Natural killer cell (primary cell): Measurements from ENCODE around the gene CAMK2N1. TPM values are rescaled to one million over a fixed set of nuclear protein-coding genes. Genes with fewer than 3 reads are reported as not detected.
A peak's percentile ranks its signal among the peaks of the same experiment; 100 is the strongest.

Source experiments
- ATAC-seq, 3 donors: fragments of 150-1000 bp in 2 of 3; fragments of 200-7000 bp in 1 of 3; cut with Tn5 transposase; 1 replicate in 1 of 3; 2 replicates in 2 of 3; pipeline ENCODE4 v1.10.0; 2021; ENCODE audit warnings: mild to moderate bottlenecking in 2 of 3, moderate library complexity in 2 of 3
- DNase-seq, 2 donors: peaks; one replicate each; pipeline versions ENCODE4 v3.0.0 to v3.0.0-alpha.2; 2013 to 2021; ENCODE audit warnings: mixed read lengths in 1 of 2
- H3K27ac ChIP-seq: one replicate; pipeline ENCODE4 v1.5.1; 2013; ENCODE audit warnings: mild to moderate bottlenecking, low read length
- H3K27me3 ChIP-seq: one replicate; pipeline ENCODE4 v1.6.1; 2013; ENCODE audit warnings: low read length; ENCODE audit not compliant: control insufficient read depth, insufficient read depth
- H3K36me3 ChIP-seq: one replicate; pipeline ENCODE4 v1.6.1; 2013; ENCODE audit warnings: low read length; ENCODE audit not compliant: control insufficient read depth, insufficient read depth
- H3K4me1 ChIP-seq: one replicate; pipeline ENCODE4 v1.6.1; 2013; ENCODE audit warnings: low read length; ENCODE audit not compliant: control insufficient read depth, insufficient read depth
- H3K4me3 ChIP-seq: one replicate; pipeline ENCODE4 v1.5.1; 2013; ENCODE audit warnings: low read length
- H3K9me3 ChIP-seq: one replicate; pipeline ENCODE4 v1.6.1; 2013; ENCODE audit warnings: low read length; ENCODE audit not compliant: control insufficient read depth, insufficient read depth
- H3K27ac Mint-ChIP-seq, 2 donors: one replicate each; pipeline ENCODE4 v1.8.0; 2022; ENCODE audit warnings: mild to moderate bottlenecking in 2 of 2, mixed read lengths in 2 of 2, moderate library complexity in 1 of 2
- H3K27me3 Mint-ChIP-seq, 2 donors: one replicate each; pipeline ENCODE4 v1.8.0; 2022; ENCODE audit warnings: low read depth in 2 of 2, mixed read lengths in 2 of 2
- H3K36me3 Mint-ChIP-seq: one replicate; pipeline ENCODE4 v1.8.0; 2022; ENCODE audit warnings: mixed read lengths
- H3K4me1 Mint-ChIP-seq, 2 donors: one replicate each; pipeline ENCODE4 v1.8.0; 2022; ENCODE audit warnings: mixed read lengths in 2 of 2
- H3K4me3 Mint-ChIP-seq: one replicate; pipeline ENCODE4 v1.8.0; 2022; ENCODE audit warnings: mild to moderate bottlenecking, moderate library complexity, mixed read lengths
- H3K9me3 Mint-ChIP-seq, 2 donors: one replicate each; pipeline ENCODE4 v1.8.0; 2022; ENCODE audit warnings: mixed read lengths in 2 of 2
- CTCF ChIP-seq: fragments of 200-600 bp; IDR thresholded peaks from one replicate; pipeline ENCODE4 v1.8.0; 2022; ENCODE audit warnings: antibody characterized with exemption
- WGBS: methylation state at CpG from one replicate; pipeline ENCODE4 v1.1.7; 2013; ENCODE audit warnings: missing lambda C conversion rate; ENCODE audit not compliant: insufficient coverage; 5-methylcytosine and 5-hydroxymethylcytosine counted together
- intact Hi-C: fragments of 100-400 bp; cut with micrococcal nuclease; formaldehyde crosslinking; loops from one replicate; pipeline ENCODE4 v1.14.2; 2022
- total RNA-seq, 4 donors: library from RNA; stranded (reverse); fragments of 120-200 nt in 1 of 4; gene quantifications; one replicate each; pipeline versions ENCODE4 v1.2.3 to v1.2.4, GENCODE V29; 2013 to 2022

Gene CAMK2N1
- total RNA-seq, 3 donors from 2014 or later (not counting 1 experiment from before 2014, with no cell fraction given) = 1.6 to 2.6 (median 1.6) TPM

- peaks cover 8% of the 10 kb centered on the region for H3K4me1 ChIP-seq
- ATAC-seq = no peak
- H3K36me3 Mint-ChIP-seq = no peaks in the 10 kb centered on the region
- intact Hi-C loops = no loop called here
- no peak for DNase-seq
- H3K4me3 ChIP-seq = no peak overlapping the region
- no peaks in the 10 kb centered on the region for H3K27me3 ChIP-seq
- H3K36me3 ChIP-seq = peaks cover 22% of the 10 kb centered on the region
- H3K27ac Mint-ChIP-seq = no peak overlapping the region
- TF ChIP-seq CTCF = no peak
- no peaks in the 10 kb centered on the region for H3K9me3 Mint-ChIP-seq
- H3K9me3 ChIP-seq = no peaks in the 10 kb centered on the region
- peaks cover 0 to 4% of the 10 kb centered on the region in 2 donors for H3K27me3 Mint-ChIP-seq
- WGBS = 89% methylated on average over 1 of the region's 1 CpG
- H3K4me3 Mint-ChIP-seq = no peak overlapping the region
- H3K27ac ChIP-seq = no peak overlapping the region
- H3K4me1 Mint-ChIP-seq = peaks cover 5% of the 10 kb centered on the region in 2 donors
Measured at GRCh38 chr1:20495661-20496060, 9.7 kb upstream of the CAMK2N1 start.

- ATAC-seq (no peak), DNase-seq (no peak)
- Mint-ChIP-seq H3K27me3 (peaks cover 3 to 7% of the 10 kb centered on the region in 2 donors), H3K9me3 (no peaks in the 10 kb centered on the region), H3K4me1 (peaks cover 5% of the 10 kb centered on the region in 2 donors), H3K27ac (no peak overlapping the region), H3K4me3 (peak overlapping the region; percentile 6), H3K36me3 (no peaks in the 10 kb centered on the region)
- Histone ChIP-seq H3K9me3 (no peaks in the 10 kb centered on the region), H3K27ac (no peak overlapping the region), H3K27me3 (no peaks in the 10 kb centered on the region), H3K4me1 (peaks cover 8% of the 10 kb centered on the region), H3K4me3 (no peak overlapping the region), H3K36me3 (peaks cover 13% of the 10 kb centered on the region)
- WGBS = 75% methylated on average over 5 of the region's 5 CpGs
- intact Hi-C loops = loop anchor here (5.0 kb wide), 1 partner anchor 132 kb away; no protein-coding TSS in a partner anchor
- TF ChIP-seq CTCF = no peak
Measured at GRCh38 chr1:20494609-20495311, 8.8 kb upstream of the CAMK2N1 start.

GRCh38 chr1:20493839-20494608 lies 8.0 kb upstream of the CAMK2N1 start:
- H3K27ac Mint-ChIP-seq = no peak overlapping the region
- H3K4me1 Mint-ChIP-seq = peaks cover 5% of the 10 kb centered on the region in 2 donors
- H3K9me3 Mint-ChIP-seq = no peaks in the 10 kb centered on the region
- H3K4me3 Mint-ChIP-seq = no peak overlapping the region
- TF ChIP-seq CTCF = peak; percentile 96
- peaks cover 5% of the 10 kb centered on the region for H3K36me3 ChIP-seq
- no peaks in the 10 kb centered on the region for H3K36me3 Mint-ChIP-seq
- DNase-seq (peak; percentile 77 to 91), ATAC-seq (peak; percentile 82 to 97 (median 90))
- WGBS = 8% methylated on average over 16 of the region's 16 CpGs
- H3K4me3 ChIP-seq = no peak overlapping the region
- H3K27ac ChIP-seq = no peak overlapping the region
- intact Hi-C loops = loop anchor here (1.0 to 5.0 kb wide), 4 partner anchors 117 to 577 kb away; no protein-coding TSS in a partner anchor
- H3K27me3 ChIP-seq = no peaks in the 10 kb centered on the region
- H3K9me3 ChIP-seq = no peaks in the 10 kb centered on the region
- H3K4me1 ChIP-seq = peaks cover 8% of the 10 kb centered on the region
- H3K27me3 Mint-ChIP-seq = peaks cover 10 to 11% of the 10 kb centered on the region in 2 donors
